MM.1S (cell line): Measurements from ENCODE around the gene SSH3.

ENCODE experiments used
- CTCF ChIP-seq: fragments of 300-600 bp; sonication (generic); IDR thresholded peaks from 2 replicates; pipeline ENCODE4 v1.5.1; 2016; ENCODE audit warnings: antibody characterized with exemption, low read length, mixed read lengths
- EZH2 ChIP-seq: fragments of 300-600 bp; sonication (generic); optimal IDR thresholded peaks from 2 replicates; pipeline ENCODE3; 2017; ENCODE audit warnings: low read depth, mild to moderate bottlenecking, antibody characterized with exemption, low read length, mixed read lengths
- EZH2phosphoT487 ChIP-seq: fragments of 300-600 bp; sonication (generic); IDR thresholded peaks from 2 replicates; pipeline ENCODE4 v1.6.1; 2018; ENCODE audit warnings: antibody characterized with exemption, low read length

GRCh38 chr11:67262731-67263675 is 40.3 kb upstream of the SSH3 start:
- TF ChIP-seq EZH2, result no peak
- TF ChIP-seq CTCF, result peak; percentile 93
- TF ChIP-seq EZH2phosphoT487, result no peak
